HG03457 (cell line): ENCODE measurements around the gene TBC1D9.
"Not testable (repeated sequence)": the region's sequence is repeated elsewhere in the genome, so short reads cannot be mapped to it uniquely, and the experiment has no call there.

Experiments
- ATAC-seq: cut with Tn5 transposase; IDR thresholded peaks from one replicate; pipeline ENCODE4 v1.9.1; 2021; ENCODE audit warnings: moderate number of reproducible peaks; ENCODE audit not compliant: unreplicated experiment

Gene TBC1D9

DNA sequence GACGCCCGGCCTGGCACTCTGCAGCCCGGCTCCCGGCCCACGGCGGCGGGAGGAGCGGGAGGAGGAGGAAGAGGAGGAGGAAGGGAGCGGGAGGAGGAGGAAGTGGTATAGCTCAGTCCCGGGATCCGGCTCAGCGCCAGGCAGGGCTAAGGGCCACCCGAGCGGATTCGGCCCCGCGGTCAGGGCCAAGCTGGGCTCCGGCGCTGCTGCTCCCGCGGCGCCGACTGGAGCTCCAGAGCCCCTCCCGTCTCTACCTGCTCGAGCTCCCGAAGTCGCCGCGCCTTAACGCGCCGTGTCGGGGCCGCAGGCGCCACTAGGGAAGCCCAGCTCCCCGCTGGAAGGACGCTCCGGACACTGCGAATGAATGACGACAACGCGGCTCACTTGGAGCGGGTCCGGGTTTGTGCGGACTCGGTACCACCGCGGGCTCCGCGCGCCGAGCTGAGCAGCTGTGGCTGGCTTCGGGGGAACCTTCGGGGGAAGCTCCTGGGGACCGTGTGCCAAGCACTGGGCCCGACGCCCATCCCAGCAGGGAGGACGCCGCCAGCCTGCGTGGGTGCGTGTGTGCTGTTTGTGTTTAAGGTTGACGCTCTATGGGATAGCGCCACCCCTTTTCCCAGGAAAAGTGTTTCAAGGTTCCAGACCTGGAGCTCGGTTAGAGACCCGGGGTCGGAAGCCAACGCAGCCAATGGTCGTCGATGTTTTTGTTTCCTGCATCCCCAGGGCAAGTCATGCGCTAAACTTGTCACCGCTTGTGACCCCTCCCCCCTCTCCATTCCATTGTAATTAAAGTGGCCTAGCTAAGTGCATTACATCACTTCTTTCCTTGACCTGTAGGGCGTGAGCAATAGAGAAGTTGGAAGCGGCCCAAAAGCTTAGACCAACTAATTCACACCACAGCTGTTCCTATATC lies at the start of gene TBC1D9:
Gene TBC1D9 (minus strand): TSS at position 67 of the 913 bp plus-strand sequence. CDS start 340 bp downstream, outside the sequence.
- peak; percentile 41 for ATAC-seq

DNA sequence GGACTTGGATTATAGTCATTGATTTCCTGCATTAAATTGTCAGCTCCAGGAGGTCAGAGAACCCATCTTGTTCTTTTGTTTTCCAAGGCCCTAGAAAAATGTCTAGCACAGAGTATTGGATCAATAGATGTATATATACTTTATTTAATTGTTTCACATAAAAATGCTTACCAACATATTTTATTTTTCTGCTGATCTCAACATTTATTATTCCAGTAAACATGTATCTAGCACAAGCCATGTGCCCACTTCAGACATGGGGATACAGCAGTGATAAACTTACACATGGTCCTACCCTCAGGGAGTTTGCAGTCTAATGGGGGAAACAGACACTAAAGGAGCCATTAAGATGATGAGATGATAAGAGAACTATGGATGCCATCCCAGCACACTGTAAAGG lies 49.1 kb upstream of the TBC1D9 start:
- ATAC-seq, result no peak

DNA sequence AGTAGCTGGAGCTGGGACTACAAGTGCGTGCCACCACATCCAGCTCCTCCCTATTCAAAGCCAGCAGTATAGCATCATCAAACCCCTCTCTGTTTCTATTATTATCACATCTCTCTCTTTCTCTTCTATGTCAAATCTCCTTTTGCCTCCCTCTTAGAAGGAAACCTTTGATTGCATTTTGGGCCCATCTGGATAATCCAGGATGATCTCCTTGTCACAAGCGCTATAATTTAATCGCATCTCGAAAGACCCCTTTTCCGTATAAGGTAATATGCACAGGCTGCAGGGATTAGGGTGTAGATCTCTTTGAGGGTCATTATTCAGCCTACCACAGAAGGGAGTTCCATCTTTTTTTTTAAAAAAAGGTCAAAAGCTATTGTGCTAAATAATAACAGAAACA lies 46.4 kb upstream of the TBC1D9 start:
- no peak for ATAC-seq

DNA sequence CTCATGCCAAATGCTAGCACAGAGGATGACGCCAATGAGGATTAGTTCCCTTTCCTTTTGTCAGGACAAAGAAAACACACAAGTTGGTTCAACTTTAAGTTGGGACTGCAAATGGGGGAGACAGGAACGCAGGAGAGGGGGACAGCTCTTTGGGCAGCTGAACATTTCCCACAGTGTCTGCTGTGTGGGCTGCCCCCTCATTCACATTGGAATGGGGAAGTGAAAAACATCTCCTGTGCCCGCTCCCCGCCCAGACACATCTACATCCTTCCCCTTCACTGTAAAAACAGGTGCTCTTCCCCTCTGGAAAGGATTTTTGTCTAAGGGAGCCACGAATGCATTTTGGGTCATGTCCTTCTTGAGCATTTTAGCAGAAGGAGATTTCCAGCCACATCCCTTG lies 44.5 kb upstream of the TBC1D9 start:
- ATAC-seq, result no peak

DNA sequence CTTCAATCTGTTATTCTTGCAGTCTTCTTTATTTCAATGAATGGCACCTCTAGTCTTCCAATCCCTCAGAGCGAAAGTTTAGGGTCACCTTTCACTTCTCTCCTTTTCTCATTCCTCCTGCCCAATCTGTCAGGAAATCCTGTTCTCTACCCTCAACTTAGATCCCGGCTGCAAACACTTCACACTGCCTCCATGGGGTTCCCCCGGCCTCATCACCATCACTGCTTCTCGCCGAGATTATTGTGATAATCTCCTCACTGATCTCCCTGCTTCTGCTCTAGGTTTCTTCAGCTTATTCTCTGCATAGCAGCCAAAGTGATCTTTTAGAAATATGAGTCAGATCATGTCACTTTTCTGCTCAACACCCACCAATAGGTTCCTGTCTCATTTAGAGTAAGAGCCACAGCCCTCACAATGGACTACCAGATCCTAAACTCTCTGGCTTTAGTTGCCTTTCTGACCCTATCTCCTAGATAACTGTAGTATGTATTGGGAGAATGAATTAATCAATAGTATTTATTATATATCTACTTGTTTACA lies 43.6 kb upstream of the TBC1D9 start:
- no peak for ATAC-seq

DNA sequence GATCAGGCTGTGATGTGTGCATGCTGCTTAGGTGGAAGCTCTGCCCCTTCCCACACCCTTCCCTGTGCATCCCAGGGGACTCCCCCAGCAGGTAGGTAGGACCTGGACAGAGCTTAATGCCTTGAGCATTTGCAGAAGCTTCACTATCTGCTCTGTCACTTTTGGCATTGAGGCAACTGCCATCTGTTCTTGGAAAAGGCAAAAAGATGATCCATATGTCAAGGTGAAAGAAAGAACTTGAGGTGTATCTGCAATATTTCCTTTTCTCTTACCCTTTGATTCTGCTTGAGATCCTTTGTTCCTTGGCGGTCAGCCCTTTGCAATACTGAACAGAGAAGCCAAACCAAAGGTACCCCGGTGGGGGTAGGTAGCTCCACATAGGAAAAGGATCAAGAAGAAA lies 37.1 kb upstream of the TBC1D9 start:
- ATAC-seq, result no peak

DNA sequence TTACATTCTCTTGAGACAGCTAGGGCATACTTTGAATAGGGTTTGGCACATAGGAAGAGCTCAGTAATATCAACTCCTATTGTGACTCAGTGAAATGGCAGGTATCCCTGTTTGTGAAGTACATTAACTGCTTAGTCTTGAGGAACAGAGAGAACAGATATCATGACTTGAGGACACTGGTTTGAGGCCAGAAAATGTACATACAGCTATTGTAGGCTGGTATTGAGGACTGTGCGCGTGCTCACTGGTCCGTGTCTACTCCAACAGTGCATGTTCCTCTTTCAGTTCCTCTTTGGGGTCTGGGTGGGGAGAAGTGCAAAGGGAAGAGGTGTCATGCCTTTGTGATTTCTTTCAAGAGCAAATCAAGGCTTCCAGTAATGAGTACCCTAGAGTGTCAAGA lies 34.6 kb upstream of the TBC1D9 start:
- ATAC-seq, result peak; percentile 89

DNA sequence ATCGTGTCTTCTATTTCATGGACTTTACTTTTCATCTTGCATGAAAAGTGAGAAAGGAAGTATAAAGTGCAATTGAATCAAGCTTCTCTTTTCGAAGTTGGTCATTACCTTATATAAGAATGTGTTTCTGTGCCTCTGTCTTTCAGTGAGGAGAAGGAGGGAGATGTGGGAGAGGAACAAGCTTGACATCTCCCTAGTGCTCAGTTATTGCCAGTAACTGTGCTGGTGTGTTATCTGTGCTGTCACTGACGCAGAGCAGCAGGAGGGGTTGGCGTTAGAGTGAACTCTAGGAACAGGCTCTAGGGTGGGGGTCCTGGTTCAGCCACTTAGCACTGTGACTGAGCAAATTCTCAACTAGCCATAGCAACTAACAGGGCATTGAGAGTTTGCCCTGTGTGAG lies 34.0 kb upstream of the TBC1D9 start:
- ATAC-seq, result peak; percentile 20

DNA sequence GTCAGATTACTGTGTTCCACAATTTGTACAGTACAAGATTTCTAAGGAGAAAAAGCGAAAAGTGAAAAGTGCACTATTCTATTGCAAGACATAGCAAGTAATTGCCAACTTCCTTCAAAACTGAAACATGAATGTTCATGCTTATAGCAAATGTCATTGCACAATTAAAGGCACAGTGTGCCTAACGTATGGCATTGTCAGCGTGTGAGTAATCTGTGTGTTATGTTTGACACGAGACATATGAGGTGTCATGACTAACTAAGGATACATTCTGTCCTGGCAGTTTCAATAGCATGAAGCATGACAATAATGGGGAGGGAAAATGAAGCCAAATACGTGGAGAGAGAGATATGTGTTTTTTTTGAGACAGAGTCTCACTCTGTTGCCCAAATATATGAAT lies 33.6 kb upstream of the TBC1D9 start:
- no peak for ATAC-seq

DNA sequence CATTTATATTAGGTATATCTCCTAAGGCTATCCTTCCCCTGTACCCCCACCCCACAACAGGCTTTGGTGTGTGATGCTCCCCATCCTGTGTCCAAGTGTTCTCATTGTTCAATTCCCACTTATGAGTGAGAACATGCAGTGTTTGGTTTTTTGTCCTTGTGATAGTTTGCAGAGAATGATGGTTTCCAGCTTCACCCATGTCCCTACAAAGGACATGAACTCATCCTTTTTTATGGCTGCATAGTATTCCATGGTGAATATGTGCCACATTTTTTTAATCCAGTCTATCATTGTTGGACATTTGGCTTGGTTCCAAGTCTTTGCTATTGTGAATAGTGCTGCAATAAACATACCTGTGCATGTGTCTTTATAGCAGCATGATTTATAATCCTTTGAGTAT lies 26.6 kb upstream of the TBC1D9 start:
- ATAC-seq, result not testable (repeated sequence)

DNA sequence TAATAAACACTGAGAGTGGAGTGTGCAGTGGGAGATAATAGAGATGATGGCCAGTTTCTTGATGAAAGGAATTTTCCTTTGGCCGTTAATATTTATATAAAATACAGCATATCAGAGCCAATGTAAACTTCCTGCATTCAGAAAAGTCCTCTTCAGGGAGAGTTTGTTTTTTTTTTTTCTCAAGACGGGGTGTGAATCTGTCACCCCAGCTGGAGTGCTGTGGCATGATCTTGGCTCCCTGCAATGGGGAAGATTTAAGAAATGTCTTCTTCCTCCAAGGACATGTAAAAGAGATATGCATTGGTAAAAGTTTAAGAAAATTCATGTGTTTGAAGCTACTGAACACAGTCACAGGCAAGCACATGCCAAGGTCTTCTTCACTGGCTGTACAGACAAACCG lies 25.4 kb upstream of the TBC1D9 start:
- no peak for ATAC-seq

DNA sequence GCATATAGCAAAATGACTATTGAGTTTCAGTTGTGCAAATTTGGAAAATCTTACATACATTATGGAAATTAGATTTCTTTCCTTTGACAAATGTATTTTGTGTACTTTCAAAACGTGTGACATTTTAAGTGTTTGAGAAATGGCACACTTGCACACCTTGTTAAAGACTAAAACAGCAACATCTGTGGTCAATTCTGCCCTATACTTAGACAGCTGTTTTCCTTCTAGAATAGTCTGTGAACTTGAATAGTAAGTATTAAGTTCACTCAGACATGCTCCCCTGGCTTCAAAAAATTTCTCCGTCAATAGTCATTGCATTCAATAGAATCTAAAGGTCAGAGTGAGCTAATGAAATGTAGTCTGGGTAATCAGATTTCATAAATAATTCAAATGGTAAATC lies 21.7 kb upstream of the TBC1D9 start:
- no peak for ATAC-seq

DNA sequence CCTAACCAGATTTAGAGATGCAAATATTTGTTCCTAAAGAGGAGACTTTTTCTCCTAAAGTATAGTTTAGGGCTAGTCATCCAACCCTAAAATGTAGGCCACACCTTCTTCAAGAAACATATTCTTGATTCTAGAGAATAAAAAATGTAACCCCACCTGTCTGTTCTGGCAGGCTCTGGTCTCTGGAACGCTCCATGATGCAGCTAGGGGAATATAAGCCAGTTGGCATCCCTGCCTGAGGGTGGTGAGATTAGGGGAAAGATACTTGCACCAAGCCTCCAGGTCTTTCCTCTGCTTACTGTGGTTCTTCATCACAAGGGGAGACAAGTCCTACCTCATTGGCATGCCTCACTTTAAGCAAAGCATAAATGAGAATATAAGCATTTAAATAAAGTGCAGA lies 21.2 kb upstream of the TBC1D9 start:
- no peak for ATAC-seq

DNA sequence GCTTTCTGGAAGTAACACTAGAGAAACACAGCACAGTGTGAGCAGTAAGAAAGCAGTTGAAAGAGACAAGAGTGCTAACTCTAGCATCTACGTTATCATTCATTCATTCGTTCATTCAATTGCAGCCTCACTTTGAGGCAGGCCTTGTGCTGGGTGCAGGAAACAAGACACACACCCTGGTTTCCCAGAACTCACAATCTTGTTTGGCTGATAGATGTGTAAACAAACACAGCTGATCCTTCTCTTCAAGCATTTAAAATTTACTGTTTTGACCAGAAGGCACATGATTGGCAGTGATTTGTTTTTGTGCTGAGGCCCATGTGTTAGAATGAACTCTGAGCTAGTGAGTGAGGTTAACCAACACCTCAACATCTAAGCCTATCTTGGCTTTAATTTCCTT lies 20.4 kb upstream of the TBC1D9 start:
- ATAC-seq, result no peak

DNA sequence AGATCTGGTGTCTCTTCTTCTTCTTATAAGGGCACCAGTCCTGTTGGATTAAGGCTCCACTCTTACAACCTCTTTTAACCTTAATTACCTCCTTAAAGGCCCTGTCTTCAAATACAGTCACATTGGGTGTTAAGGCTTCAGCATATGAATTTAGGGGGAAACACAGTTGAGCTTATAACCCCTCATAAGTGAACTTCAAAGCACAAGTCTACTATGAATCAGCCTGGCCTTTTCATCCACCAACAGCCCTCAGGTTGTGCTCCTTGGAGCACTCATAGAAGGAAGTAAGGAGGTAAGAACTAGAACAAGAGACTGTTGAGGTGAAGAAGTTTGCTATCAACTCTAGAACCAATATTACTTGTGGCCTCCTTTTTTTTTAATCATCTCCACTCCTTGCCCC lies 18.8 kb upstream of the TBC1D9 start:
- no peak for ATAC-seq

DNA sequence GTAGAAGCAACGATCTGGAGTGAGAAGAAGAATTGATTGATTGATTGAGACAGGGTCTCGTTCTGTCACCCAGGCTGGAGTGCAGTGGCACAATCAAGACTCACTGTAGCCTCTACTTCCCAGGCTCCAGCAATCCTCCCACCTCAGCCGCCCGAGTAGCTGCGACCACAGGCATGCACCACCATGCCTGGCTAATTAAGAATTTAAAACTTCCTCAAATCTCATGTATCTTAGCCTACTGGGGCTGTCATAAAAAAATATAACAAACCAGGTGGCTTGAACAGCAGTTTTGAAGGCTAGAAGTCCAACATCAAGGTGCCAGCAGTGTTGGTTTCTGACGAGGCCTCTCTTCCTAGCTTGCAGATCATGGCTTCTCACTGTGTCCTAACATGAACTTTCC lies 18.3 kb upstream of the TBC1D9 start:
- no peak for ATAC-seq

DNA sequence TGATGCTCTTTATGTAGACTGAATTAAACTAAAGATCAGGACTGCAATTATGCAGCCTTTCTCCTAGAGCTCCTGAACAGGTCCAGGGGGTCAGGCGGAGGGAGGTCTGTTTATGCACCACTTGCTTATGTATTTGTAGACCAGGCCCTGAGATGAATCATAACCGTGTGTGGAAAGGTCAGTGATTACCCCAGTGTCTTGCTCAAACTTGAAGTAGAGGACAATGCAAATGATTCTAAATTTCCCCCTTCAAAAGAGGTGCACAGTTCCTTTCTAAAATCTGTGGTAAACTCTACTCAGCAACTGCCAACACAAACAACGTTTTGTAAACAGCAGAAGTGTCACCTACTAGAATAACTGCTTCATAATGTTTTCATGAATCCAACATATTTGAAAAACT lies 13.0 kb upstream of the TBC1D9 start:
- no peak for ATAC-seq

DNA sequence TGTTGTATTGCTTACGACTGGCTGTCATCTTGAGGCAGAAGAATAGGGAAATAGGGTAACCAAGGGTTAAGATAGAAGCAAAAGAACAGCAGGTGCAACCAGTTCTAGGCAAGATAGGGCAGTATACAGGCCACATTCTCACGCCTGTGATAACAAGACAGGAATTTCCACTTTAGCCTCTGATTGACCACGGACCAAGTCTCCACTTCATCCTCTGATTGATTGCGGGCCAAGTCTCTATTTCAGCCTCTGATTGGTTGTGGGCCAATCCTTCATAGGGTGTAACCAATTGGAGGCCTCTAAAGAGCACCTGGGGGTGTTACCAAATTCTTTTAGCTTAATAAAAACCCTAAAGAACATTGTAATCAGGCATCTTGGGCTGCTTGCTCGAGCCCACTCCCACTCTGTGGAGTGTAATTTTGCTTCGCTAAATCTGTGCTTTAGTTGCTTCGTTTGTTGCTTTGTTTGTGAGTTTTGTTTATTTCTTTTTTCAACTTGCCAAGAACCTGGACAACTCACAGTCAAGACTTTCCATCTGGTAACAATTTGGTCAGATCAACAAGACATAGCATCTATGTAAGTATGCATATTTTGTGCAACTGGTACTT lies 8.7 kb upstream of the TBC1D9 start:
- no peak for ATAC-seq

DNA sequence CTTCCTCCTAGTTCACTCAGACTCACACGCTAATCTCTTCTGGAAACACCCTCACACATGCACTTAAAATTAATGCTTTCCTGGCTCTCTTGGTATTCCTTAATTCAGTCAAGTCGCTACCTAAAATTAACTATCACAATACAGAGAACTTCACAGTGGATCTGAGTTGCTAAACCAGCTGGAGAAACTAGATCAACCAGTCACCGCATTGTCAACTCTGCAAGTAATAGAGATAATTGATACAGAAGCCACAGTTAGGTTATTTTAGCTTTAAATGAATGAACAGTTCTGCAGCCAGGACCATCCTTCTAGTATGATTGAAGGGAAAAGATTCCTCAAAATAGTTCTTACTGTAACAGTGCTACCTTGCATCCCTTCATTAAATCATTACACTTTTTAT lies 6.0 kb upstream of the TBC1D9 start:
- ATAC-seq, result no peak

DNA sequence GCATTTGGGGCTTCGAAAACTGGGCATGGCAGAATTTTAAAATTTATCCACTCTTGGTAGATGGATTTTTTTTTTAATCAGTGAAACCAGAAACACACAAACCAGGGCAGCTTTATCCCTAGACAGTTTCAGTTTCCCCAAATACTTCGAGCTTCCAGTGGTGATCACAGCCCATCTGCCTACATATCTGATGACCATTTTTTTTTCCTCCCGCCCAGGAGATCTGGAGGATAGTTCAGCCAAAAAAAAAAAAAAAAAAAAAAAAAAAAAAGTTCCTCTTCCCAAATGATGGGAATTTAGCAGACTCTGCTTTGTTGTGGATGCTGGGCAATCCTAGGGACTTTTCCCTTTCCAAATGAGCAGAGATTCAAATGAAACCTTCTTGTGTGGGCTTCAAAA lies 1.0 kb upstream of the TBC1D9 start:
- ATAC-seq, result no peak

DNA sequence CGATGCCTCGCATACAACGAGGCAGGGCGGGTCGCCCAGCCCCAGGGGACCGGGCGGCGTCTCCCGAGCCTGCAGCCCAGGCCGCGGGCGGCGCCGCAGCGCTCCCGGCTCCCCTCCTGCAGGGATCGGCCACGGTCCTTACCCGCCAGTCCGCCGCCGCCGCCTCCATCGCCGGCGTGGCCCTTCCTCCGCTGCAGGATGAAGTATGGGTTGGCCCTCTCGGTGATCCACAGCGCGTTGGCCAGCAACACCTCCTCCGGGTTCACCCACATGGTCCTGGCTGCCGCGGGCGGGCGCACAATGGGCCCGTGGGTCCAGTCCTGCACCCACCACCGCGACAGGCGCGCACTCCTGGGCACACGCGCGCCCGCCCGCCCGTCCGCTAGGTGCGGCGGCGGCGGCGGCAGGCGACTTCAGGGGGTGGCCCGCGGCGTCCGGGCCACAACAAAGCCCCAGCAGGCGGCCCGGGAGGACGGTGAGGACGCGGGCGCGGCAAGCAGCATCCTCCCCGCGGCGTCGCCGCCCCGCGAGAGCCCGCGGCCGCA lies 339 bp downstream of the TBC1D9 start:
- ATAC-seq, result peak; percentile 47
